GM18861 (cell line): ENCODE results near the gene NAB2.
"Not testable (repeated sequence)": the region's sequence is repeated elsewhere in the genome, so short reads cannot be mapped to it uniquely, and the experiment has no call there.

Experiments used
- ATAC-seq: cut with Tn5 transposase; IDR thresholded peaks from one replicate; pipeline ENCODE4 v1.9.1; 2021; ENCODE audit not compliant: unreplicated experiment

The NAB2 gene

DNA sequence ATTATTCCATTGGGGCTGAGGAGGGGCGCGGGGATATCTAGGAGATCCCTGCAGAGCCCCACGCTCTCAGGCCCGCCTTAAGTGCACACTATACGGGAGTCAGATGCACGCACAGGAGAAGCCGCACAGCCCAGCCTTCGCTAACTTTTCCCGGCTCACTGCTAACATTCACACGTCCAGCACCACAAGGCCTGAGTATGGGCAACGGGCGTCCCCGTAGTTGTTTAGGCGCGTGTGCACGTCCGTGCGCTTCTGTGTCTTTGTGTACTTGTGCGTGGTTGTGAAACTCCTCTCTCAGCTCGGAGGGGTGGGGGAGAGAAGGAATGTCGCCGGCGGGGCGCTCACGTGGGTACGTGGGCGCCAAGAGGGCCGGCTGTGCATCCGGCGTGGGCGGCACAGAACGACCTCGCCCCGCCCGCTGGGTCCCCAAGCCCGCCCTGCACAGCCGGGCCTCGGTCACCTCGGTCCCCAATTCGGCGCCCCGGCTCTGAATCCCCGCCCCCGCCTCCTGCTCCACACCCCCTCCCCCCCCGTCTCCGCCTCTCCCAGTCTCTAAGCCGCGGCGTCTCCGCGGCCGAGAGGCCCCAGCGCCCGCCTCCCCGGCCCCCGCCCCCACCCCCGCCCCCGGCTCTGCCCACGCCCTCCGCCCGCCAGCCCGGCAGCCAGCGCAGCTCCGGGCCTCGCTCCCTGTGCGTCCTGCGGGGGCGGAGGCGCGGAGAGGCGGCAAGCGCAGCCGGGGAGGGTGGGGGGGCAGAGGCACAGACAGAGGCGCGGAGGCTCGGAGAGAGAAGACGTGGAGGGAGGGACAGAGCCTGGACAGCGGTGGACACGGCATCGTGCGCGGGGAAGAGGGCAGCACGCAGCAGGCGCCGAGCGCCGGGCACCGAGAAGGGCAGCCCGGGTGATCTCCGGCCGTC is at the start of gene NAB2:
Gene NAB2, plus strand, starts transcription at position 761 of the 917 bp plus-strand sequence. CDS start 158 bp downstream, outside the sequence.
- peak; percentile 42 for ATAC-seq

DNA sequence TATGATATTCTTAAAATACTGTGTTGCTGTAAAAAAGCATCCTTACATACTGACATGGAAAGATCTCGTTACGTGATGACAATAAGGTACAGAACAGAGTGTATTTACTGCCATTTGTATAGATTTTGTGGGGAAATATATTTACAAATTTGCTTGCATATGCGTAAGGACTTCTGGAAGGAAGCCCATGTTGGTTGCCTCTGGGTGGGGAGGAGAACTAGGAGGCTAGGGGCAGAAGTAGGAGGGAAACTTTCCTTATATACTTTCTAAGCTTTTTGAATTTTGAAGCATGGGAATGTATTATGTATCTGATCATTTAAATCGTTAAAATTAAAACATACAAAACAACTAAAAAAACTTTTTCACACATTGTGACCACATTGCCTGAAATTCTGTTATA is 48.7 kb upstream of the NAB2 start:
- no peak for ATAC-seq

DNA sequence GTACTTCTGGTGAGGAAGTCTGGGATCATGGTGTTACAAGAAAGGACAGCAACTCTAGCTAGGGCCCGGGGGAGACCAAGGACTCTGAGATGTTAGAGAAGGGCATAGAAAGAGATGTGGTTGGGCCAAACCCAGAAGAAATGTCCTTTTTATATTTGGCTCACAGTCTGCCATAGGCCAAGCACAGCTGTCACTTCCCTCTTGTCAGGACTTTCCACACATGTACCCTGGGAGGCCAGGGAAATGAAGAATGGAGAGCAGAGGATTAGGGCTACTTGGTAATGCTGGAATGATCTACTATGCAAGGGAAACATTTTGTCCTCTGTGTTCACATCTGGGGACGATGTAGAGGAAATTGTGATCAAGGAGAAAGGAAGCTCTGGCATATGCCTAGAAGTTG is 48.2 kb upstream of the NAB2 start:
- no peak for ATAC-seq

GRCh38 chr12:57042695-57043094 is 46.2 kb upstream of the NAB2 start:
- ATAC-seq = no peak

GRCh38 chr12:57044468-57044867 is 44.4 kb upstream of the NAB2 start:
- no peak for ATAC-seq

GRCh38 chr12:57044889-57045288 is 44.0 kb upstream of the NAB2 start:
- no peak for ATAC-seq

- no peak for ATAC-seq
Measured at GRCh38 chr12:57046086-57046791, 42.7 kb upstream of the NAB2 start.

GRCh38 chr12:57046947-57047890 is 41.7 kb upstream of the NAB2 start:
- ATAC-seq = no peak

- no peak for ATAC-seq
Measured at GRCh38 chr12:57047981-57048380, 40.9 kb upstream of the NAB2 start.

DNA sequence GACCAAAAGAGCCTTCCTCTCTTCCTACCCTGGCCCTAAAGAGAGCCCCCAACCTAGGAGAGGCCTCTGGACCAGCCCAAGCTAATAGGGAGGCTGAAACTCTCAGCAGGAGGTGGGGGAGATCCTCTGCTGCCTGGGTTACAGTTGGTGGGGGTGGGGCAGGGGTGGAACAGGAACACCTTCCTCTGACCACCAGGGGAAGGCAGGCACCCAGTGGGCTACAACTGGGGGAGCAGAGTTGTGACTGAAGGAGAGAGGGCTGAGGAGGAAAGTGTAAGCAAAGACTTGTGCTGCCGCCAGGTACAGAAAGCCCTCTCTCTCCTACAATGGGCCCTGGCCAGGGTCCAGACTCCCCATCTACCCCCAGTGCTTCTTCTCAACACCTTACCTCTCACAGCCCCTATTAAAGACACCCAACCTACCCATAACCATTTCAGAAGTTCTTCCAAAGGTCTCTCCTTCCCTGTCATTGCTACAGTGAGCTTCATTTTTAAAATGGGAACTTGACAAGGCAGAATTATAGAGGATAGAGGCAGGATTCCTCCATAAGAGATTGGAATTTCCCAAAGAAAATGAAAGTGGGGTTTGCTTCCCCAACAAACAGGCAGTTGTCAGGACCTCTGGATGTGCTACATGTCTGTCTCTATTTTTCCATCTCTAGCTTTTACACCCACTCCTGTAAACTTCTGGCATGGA is 40.3 kb upstream of the NAB2 start:
- no peak for ATAC-seq

GRCh38 chr12:57049119-57049446 is 39.8 kb upstream of the NAB2 start:
- no peak for ATAC-seq

- ATAC-seq = no peak
Measured at GRCh38 chr12:57049890-57050289, 39.0 kb upstream of the NAB2 start, which contains the start of gene MYO1A. Gene MYO1A (minus strand): TSS chr12:57050129. CDS start chr12:57048323, 1,806 bp downstream.

- ATAC-seq = no peak
Measured at GRCh38 chr12:57051011-57051410, 37.9 kb upstream of the NAB2 start.

DNA sequence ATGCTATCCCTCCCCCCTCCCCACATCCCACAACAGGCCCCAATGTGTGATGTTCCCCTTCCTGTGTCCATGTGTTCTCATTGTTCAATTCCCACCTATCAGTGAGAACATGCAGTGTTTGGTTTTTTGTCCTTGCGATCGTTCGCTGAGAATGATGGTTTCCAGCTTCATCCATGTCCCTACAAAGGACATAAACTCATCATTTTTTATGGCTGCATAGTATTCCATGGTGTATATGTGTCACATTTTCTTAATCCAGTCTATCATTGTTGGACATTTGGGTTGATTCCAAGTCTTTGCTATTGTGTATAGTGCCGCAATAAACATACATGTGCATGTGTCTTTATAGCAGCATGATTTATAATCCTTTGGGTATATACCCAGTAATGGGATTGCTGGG is 35.8 kb upstream of the NAB2 start:
- not testable (repeated sequence) for ATAC-seq

GRCh38 chr12:57053901-57054300 is 35.0 kb upstream of the NAB2 start:
- not testable (repeated sequence) for ATAC-seq

DNA sequence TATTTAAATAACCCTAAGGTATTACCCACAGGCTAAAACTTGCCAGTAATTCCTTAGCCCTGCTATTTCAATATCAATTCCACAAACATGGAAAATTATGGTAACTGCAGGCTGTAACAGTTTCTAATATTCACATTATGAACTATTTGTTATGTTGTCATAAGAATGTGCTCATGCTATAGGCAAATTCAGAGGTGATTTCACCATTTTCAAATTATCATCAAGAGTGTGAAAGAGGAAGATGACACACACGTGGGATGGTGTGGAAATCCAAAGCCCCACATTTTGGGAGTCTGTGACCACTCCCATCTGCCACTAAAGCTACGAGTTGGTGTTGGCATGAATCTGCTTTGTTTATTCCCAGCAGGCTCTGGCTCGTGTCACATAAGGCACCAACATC is 33.1 kb upstream of the NAB2 start:
- no peak for ATAC-seq

DNA sequence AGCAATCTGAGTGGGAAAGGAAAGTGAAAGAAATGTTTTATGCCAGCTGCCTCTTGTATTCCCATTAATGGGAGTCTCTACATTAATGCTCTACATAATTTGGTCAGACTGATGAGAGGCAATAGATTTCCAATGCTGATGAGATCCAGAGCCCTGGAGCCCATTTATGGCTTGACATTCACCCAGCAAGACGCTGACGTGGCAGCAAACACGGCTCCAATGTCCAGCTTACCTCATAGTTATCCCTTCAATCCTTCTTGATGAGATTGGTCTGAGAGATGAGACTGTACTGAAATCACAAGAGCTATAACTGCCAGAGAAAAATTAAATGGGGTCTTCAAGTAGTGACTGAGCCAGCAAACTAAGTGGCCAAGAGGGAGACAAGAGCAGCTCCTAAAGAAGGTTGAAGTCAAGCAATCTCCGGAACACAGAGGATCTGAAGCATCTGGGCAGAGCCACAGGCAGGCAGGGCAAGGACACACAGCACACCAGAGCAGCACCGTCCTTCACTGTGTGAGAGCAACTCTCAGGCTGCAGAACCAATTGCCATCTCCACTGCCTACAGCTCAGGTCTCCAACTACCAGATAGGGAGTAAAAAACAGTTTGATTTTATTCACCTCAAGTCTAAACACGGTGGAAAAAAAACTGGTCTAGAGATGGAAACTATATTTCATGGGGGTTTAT is 31.7 kb upstream of the NAB2 start:
- no peak for ATAC-seq

- ATAC-seq = peak; percentile 62
Measured at GRCh38 chr12:57058454-57058853, 30.5 kb upstream of the NAB2 start.

DNA sequence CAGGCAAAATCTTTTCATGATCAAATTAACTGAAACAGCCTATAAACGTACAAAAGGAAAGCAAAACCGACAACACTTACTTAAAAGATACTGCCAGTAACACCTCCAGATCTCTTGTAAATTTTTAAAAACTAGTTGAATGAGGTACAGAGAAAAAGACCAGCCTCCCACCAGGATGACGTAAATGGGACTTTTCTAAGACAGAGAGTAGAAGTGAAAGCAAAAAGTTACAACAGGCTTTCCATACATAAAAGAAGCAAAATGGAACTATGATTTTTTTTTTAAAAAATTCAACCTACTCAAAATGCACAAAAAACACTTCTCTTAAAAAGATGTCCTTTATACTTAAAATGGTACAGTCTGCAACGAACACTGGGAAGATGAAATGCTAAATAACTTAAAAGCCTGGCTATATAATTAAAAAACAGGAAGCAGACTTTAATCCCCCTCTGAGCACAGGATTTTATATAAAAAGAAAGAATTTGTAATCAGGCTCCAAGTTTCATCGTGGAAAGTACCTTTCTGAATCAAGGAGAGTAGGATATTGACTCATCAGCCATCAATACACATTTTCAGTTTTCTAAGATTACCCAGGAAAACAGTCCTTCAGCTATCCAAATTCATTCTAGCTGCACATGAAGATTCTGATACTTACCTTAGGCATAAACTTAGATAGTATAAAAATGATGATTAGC is 24.8 kb upstream of the NAB2 start:
- ATAC-seq = peak; percentile 71
